HUES6 (cell line): Measurements from ENCODE around the gene LIN7B.

Experiments used
- H3K27ac ChIP-seq: 2 replicates; pipeline ENCODE4 v1.7.0; 2013; ENCODE audit warnings: low read depth, mild to moderate bottlenecking, low read length, inconsistent platforms
- H3K27me3 ChIP-seq: 2 replicates; pipeline ENCODE4 v1.6.1; 2013; ENCODE audit warnings: low read length; ENCODE audit not compliant: control insufficient read depth, insufficient read depth
- H3K36me3 ChIP-seq: 2 replicates; pipeline ENCODE4 v1.6.1; 2013; ENCODE audit warnings: low read length; ENCODE audit not compliant: control insufficient read depth, insufficient read depth
- H3K4me1 ChIP-seq: 2 replicates; pipeline ENCODE4 v1.6.1; 2013; ENCODE audit warnings: low read length; ENCODE audit not compliant: control insufficient read depth, insufficient read depth
- H3K4me3 ChIP-seq: 2 replicates; pipeline ENCODE4 v1.5.1; 2013; ENCODE audit warnings: low read depth, low read length
- H3K9ac ChIP-seq: one replicate; pipeline ENCODE4 v1.6.1; 2013; ENCODE audit warnings: mild to moderate bottlenecking, low read length
- H3K9me3 ChIP-seq: 2 replicates; pipeline ENCODE4 v1.6.1; 2013; ENCODE audit warnings: low read depth, low read length; ENCODE audit not compliant: control insufficient read depth, insufficient read depth

LIN7B gene

DNA sequence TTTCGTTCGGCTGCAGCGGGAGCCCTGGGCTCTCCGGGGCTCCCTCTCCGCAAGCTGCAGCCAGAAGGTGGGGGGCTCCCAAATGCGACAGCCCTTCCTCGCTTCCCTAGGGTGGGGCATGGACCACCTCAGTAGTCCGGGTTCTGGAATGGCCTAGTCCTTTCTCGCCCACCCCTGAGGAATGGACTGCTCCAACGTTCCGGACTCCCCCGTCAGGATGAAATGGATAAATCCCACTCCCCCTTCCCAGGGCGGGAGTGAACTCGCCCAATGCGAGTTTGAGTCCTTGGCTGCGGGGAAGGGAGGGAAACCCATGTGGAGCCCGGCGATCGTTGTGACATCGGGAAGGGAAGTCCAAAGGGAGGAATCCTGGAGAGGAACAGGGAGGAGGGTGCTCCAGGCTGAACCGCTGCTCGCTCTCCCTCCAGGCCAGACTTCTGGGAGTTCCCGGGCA is 35.5 kb downstream of the LIN7B start:
- Histone ChIP-seq H3K9me3 (no peaks in the 10 kb centered on the region), H3K27me3 (peaks cover 23% of the 10 kb centered on the region), H3K9ac (peak overlapping the region; percentile 85), H3K27ac (peak overlapping the region; percentile 89), H3K4me1 (peaks cover 23% of the 10 kb centered on the region), H3K4me3 (peak overlapping the region; percentile 92), H3K36me3 (no peaks in the 10 kb centered on the region)

DNA sequence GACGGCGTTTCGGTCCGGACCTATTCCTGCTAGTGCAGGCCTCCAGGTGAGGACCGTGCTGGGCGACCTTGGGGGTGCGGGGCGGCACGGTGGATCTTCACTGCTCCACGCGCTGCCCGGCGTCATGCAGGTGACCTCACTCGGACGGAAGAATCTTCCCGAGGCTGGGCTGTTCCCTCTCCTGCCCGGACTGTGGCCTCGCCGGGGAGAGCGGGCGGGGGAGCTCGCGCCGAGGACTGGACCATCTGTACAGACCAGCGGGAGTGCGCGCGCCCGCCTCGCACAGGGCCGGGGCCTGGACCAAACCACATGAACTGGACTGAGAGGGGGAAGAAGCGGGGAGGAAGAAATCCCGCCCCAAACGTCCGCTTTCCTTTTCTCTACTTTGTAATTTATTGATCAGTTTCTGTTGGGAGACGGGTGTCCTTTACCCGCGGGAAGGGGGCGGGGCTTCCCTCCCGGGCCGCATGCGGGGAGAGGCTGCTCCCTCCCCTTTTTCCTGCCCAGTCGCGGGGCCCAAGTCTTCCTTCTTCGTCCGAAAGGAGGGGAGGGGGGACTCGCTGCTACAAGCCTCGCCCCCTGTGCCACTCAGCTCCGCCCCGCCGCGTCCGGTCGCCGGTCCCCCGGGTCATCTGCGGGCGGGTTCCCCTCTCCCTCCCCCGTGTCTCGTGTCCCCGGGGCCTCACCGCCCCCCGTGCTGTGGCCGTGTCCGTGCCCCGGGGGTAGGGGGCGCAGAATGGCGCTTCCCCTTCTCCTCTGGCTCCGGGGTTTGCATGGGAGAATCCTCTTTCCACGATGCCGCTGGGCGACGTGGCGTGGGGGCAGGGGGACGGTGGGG is 36.2 kb downstream of the LIN7B start:
- Histone ChIP-seq H3K36me3 (no peaks in the 10 kb centered on the region), H3K4me1 (peaks cover 28% of the 10 kb centered on the region), H3K27me3 (peaks cover 27% of the 10 kb centered on the region), H3K9ac (peak overlapping the region; percentile 85), H3K27ac (peak overlapping the region; percentile 89), H3K4me3 (peak overlapping the region; percentile 92), H3K9me3 (no peaks in the 10 kb centered on the region)

DNA sequence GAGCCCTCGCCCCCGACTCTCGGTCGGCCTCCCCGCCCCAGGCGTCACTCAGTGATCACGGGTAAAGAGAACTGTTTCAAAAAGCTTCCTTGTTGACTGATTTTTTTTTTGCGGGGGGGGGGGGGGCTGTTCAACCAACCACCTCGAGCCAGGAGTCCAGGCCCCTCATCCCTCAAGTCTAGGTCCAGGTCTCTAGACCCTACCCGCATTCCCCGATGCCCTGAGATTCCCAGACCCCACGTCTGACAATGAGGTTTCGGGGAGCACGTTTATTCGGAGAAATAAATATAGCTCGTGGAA is 36.7 kb downstream of the LIN7B start:
- no peak overlapping the region for H3K27ac ChIP-seq

DNA sequence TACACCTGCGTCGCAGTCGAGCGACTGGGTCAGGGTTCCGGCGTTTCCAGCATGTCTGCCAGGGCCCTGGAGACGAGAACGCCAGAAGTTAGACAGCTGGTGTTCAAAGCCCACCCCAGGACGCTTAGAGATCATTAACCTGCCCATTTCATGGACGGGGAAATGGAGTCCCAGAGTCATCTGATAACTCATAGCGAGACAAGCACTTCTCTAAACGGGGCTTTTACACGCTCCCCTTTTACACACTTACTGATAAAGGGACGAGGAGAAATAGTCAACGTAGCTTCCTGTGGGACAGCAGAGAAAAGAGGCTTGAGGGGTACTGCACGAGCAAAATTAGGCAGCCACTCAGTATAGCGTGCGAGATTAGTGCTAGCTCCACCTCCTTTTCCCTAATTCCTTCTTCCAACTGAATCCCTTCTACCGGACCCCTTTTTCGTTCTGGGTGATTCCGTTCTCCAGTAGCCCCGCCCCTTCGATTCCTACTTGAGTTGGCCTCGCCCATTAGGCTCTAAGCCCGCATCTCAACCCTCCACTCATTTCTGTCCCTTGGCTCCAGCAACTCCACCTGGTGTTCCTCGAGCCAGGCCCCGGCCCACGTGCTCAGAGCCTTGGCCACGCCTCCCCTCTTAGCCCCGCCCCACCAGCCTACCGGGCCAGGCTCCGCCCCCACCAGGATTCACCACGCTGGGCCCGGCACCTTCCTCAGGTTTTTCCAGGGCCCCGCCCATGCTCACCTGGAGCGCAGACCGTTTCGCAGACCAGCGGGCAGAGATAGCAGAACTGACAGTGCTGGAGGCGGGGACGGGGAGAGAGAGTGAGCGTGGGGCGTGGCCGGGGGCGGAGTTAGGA is 37.3 kb downstream of the LIN7B start:
- H3K9ac ChIP-seq = no peak overlapping the region
- peaks cover 31% of the 10 kb centered on the region for H3K4me1 ChIP-seq
- peaks cover 37% of the 10 kb centered on the region for H3K27me3 ChIP-seq
- peak overlapping the region; percentile 92 for H3K4me3 ChIP-seq
- no peaks in the 10 kb centered on the region for H3K36me3 ChIP-seq
- H3K9me3 ChIP-seq = no peaks in the 10 kb centered on the region
- H3K27ac ChIP-seq = no peak overlapping the region

More for the DNA sequence above, 36.7 kb downstream of the LIN7B start:
- Histone ChIP-seq H3K9ac (no peak overlapping the region), H3K9me3 (no peaks in the 10 kb centered on the region), H3K36me3 (no peaks in the 10 kb centered on the region), H3K4me3 (peak overlapping the region; percentile 92), H3K4me1 (peaks cover 29% of the 10 kb centered on the region), H3K27me3 (peaks cover 31% of the 10 kb centered on the region)

DNA sequence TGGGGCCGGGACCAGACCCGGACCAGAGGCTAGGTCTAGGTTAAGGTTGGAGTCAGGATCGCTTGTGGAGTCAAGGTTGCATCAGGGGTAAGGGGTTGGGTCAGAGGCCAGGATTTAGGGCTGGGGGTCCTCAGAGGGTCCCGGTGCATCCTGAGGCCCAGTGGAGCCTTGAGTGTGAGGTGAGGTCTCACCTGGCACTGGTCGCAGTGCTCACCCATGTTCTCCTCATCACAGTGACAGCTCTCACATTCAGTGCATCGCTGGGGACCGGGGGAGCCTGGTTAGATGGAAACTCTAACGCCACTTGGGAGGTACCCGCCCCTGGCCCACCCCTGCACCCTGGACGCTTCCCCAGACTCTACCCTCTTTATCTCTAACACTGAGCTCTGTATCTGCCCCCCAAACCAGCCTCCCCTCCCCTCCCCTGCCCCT is 38.0 kb downstream of the LIN7B start:
- Histone ChIP-seq H3K36me3 (no peaks in the 10 kb centered on the region), H3K27me3 (peaks cover 40% of the 10 kb centered on the region), H3K9me3 (no peaks in the 10 kb centered on the region), H3K27ac (no peak overlapping the region), H3K9ac (no peak overlapping the region), H3K4me1 (peaks cover 31% of the 10 kb centered on the region), H3K4me3 (peak overlapping the region; percentile 47)

DNA sequence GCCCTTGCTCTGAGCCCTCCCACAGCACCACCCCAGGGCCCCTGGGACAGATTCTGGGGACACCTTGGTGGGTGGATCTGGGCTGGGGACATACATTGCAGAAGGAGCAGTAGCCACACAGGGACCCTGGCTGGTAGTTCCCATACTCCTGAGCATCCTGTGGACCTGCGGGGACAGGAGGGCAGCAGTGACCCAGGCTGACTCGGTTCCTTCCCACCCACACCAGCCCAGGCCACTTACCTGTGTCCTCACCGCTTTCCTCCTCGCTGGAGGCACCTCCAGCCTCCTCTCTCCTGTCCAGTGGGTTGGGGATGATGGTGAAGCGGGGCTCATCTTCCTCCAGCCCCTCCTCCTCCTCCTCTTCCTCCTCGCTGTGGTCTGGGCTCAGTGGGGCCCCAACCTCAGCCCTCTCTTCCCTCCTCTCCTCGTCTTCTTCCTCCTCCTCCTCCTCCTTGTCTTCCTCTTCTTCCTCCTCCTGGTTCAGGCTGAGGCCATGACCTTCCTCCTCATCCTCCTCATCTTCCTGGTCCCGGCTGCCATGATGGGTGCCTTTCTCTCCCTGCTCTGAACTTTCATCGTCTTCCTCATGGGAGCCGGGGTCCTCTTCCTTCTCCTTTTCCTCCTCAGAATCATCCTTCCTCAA is 39.1 kb downstream of the LIN7B start:
- Histone ChIP-seq H3K27ac (no peak overlapping the region), H3K9me3 (no peaks in the 10 kb centered on the region), H3K4me1 (peaks cover 29% of the 10 kb centered on the region), H3K36me3 (no peaks in the 10 kb centered on the region), H3K9ac (no peak overlapping the region), H3K4me3 (no peak overlapping the region), H3K27me3 (peaks cover 49% of the 10 kb centered on the region)

DNA sequence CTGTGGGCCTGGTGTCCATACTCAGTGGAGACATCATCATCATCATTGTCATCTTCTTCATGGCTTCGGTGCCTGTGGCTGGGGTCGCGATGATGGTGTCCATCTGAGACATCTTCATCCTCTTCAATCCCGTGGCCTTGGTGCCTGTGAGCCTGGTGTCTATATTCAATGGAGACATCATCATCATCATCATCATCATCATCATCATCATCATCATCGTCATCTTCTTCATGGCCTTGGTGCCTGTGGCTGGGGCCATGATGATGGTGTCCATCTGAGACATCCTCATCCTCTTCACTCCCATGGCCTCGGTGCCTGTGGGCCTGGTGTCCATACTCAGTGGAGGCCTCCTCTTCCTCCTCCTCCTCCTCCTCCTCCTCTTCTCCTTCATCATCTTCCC is 40.1 kb downstream of the LIN7B start:
- Histone ChIP-seq H3K9me3 (no peaks in the 10 kb centered on the region), H3K36me3 (no peaks in the 10 kb centered on the region), H3K27ac (no peak overlapping the region), H3K4me1 (peaks cover 25% of the 10 kb centered on the region), H3K9ac (no peak overlapping the region), H3K27me3 (peaks cover 53% of the 10 kb centered on the region), H3K4me3 (no peak overlapping the region)

DNA sequence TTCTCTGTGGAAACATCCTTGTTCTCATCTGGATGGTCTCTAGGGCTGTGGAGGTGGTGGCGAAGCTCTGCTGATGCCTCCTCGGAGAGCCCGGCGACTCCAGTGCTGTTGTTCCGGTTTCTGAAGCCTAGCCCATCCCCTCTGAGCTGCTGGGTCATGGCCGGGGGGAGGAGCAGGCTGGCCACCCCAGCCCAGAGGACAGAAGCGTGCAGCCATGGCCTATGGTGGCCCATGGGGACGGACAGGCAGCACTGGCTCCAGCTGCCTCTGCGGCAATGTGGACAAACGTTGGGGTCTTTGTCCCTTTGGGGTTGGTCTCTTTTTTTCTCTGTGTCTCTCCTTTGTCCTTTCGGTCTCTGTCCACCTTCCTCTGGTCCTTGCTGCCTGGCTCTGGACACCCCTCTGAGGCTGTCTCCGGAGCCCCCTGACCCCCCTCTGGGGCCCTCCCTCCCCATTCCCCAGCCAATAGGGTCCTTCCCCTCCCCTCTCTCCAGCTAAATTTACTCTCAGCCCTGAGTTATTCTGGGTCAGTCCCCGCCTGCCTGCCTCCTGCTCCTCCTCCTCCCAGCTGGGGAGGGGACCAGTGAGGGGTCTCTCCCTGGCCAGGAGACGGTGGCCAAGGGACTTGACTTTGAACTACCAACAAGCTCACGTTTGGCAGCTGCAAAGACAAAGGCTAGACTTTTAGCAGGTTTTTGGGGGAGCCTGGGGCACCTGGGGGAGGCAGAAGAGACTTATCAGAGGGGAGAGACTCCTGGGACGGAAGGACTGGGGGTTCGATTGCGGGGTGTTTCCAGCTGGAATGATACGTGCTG is 41.0 kb downstream of the LIN7B start, which contains the start of gene HRC:
HRC (minus strand) TSS at position 392 of the 815 bp plus-strand sequence; CDS start at position 233, 159 bp downstream.
- Histone ChIP-seq H3K36me3 (no peaks in the 10 kb centered on the region), H3K4me3 (peak within 1 kb of the TSS; percentile 22; the same call in 1 of the 2 replicates), H3K27me3 (peaks cover 53% of the 10 kb centered on the region), H3K27ac (no peak within 1 kb of the TSS), H3K9me3 (no peaks in the 10 kb centered on the region), H3K9ac (no peak within 1 kb of the TSS), H3K4me1 (peaks cover 25% of the 10 kb centered on the region)

DNA sequence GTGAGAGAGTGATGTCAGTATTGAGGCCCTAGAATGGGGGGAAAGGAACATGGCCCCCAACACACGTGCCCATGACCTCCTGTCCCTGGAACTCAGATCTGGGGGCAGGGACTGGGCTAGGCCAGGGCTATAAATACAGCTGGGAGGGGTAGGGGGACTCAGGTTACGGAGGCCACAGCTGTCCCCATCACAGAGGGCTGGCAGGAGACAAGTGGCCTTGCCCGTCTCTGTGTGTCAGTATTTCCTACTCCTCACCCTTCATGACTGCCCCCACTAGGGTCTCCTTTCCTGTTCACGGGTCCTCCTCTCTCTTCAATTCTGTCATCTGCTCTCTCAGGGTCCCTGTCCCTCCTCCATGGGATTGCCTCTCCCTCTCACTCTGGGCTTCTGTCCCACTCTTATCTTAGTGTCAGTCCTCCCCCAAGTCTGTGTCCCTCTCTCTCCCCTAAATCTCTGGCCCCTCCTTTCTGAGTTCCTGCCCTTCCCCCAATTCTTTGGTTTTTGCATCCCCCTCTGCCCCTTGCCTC is 41.7 kb downstream of the LIN7B start:
- Histone ChIP-seq H3K36me3 (no peaks in the 10 kb centered on the region), H3K4me3 (peak overlapping the region; percentile 22; the same call in 1 of the 2 replicates), H3K27ac (no peak overlapping the region), H3K9ac (no peak overlapping the region), H3K4me1 (peaks cover 25% of the 10 kb centered on the region), H3K27me3 (peaks cover 53% of the 10 kb centered on the region), H3K9me3 (no peaks in the 10 kb centered on the region)
